D341Med (cell line): ENCODE data around the gene RXRA.
A peak's percentile ranks its signal among the peaks of the same experiment; 100 is the strongest.

ENCODE experiments used
- DNase-seq: peaks from one replicate; pipeline ENCODE4 v3.0.0; 2012; ENCODE audit warnings: low spot score

Gene RXRA

DNA sequence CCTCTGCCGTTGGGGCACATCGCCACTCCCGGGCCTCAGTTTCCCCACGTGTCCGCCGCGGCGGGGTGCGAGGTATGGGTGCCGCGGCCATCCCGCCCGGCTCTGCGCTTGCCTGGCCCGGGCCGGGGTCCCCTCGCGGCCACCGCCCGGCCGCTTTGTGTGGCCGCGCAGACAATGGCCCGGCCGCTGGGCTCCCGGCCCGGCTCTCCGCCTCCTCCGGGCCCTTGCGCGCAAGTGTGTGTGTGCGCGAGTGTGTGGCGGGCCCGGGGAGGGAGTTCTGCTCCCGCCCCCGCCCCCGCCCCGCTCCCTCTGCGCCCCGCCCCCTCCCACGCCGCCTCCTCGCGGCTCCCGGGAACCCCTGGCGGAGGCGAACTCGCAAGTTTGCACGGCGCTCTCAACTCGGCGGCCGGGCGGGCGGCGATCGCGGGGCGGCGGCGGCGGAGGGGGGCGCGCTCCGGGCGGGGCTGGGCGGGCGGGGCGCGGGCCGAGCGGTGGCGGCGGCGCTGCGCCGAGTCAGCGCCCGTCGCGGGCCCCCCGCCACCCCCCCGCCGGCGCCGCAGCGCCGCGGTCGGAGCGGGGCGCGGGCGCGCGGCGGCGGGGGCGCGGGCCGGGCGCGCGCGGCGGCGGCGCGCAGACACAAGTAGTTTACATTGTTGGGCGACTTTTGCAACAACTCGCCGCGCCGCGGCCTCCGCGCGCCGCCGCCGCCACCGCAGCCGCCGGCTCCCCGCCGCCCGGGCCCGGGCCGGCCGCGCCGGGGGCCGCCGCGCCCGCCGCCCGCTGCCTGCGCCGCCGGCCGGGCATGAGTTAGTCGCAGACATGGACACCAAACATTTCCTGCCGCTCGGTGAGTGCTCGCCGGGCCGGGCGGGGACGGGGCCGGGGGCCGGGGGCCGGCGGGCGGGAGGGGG, at the start of gene RXRA:
TSS of gene RXRA (plus strand) at position 643 of the 911 bp plus-strand sequence. CDS start at position 820, 177 bp downstream.
- DNase-seq = peak; percentile 92

DNA sequence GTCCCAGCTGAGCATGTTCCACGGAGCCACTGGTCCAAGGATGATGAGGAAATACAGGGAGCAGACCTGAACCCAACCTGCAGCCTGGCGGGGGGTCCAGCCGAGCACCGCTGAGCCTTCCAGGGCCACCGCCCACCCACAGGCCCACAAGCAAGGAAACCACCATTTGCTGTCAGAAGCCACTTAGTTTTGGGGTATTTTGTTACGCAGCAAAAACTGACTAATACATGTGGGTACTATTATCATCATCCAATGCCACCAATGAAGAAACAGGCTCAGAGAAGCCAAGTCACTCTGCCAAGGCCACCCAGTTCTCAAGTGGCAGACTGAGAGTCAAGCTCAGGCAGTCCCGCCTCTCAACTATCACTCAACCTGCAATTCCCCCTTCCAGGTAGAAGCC, 48.0 kb upstream of the RXRA start:
- no peak for DNase-seq

DNA sequence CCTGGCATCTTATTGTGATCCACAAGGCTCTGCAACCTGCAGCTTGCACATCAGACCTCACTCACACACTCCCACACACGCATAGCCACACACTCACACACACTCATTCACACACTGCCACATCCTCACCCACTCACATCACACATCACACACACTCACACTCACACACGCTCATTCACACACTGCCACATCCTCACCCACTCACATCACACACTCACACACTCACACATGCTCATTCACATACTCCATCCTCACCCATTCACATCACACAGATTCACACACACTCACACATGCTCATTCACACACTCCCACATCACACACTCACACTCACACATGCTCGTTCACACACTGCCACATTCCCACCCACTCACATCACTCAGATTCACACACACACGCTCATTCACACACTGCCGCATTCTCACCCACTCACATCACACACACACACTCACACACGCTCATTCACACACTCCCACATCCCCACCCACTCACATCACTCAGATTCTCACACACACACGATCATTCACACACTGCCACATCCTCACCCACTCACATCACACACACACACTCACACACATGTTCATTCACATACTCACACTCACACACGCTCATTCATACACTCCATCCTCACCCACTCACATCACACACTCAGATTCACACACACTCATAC, 47.1 kb upstream of the RXRA start:
- no peak for DNase-seq

GRCh38 chr9:134282138-134282650, 44.1 kb upstream of the RXRA start:
- no peak for DNase-seq

DNA sequence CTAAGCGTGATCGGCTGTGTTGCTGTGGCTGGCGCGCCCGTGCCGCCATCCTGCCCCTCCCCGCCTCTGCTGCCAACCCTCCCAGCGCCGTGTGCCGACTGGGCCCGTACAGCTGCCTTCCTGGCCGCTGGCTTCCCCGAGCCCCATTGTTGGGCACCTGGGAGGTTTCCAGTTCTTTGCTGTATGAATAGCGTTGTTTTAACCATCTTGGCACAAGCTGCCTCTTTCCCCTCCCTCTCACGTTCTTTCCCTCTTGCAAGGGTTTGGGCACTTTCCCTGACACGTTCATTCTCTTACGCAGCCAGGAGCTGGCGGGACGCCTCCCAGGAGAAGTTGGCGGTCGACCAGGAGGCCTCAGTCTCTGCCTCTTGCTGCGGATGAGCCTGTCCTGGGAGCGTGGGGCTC, 43.1 kb upstream of the RXRA start:
- no peak for DNase-seq

- DNase-seq = no peak
These were observed 42.5 kb upstream of the RXRA start for GRCh38 chr9:134283692-134284265.

- DNase-seq = no peak
These were observed 42.0 kb upstream of the RXRA start for GRCh38 chr9:134284273-134284672.

DNA sequence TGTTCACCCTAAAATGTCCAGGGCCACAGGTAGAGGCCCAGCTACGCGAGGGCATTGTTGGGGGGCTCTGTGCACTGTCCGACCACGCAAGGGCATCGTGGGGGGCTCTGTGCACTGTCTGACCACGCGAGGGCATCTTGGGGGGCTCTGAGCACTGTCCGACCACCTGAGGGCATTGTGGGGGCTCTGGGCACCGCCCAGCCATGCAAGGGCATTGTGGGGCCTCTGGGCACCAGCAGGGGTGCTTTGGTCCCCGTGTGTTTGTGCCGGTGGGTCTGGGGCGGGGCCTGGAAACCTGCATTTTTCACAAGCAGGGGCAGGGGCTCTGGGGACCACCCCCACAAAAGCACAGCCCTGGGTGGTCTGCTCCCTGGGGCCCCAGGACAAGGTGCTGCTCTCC, 41.5 kb upstream of the RXRA start:
- no peak for DNase-seq

DNA sequence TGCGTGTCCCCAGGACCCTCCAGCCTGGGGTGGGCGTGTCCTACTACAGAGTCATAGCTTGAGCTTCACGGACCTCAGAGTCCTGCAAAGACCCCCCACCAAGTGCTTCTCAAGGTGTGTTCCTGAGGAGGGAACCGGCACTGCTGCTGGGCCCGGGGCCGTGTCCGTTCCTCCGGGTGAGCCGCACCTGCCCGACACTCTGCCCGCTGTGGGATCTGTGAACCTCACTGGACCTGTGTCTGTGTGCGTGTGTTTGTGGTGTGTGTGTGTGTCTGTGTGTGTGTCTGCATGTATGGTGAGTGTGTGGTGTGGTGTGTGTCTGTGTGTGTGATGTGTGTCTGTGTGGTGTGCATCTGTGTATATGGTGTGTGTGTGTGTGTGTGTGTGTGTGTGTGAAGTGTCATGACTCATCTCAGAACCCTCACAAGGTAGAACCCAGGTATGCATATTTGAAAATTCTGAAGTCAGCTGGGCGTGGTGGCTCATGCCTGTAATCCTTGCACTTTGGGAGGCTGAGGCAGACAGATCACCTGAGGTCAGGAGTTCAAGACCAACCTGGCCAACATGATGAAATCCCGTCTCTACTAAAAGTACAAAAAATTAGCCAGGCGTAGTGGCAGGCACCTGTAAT, 40.9 kb upstream of the RXRA start:
- no peak for DNase-seq

DNA sequence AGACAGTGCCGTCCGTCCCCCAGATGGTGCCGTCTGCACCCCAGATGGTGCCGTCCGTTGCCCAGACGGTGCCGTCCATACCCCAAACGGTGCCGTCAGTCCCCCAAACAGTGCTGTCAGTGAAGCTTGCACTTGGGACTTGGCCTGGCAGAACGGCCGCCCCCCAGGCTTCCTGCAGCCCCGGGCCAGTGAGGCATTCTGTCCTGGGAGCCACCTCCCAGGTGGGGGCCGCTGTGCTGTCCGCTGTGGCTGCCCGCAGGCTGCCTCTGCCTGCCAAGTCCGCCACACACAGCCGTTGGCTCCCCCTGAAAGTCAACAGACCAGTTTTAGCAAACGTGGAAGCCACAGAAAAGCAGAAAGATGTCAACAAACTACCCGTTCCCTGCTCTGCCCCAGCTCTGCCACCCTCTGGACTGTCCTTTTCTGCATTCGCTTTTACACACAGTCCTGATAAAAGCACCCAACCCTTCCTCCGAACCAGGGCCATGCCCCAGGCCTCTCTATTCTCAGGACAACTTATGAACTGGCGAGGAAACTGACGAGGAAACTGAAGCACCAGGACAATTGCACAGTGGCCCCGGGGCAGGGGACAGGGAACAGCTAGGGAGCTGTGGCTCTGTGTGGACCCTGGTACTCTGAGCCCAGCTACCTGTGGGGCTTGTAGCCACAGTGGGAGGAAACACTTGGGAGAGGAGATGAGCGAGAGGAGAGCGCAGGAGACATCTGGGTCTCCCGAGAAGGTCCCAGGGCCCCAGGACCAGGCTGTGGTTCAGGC, 39.6 kb upstream of the RXRA start:
- no peak for DNase-seq

DNA sequence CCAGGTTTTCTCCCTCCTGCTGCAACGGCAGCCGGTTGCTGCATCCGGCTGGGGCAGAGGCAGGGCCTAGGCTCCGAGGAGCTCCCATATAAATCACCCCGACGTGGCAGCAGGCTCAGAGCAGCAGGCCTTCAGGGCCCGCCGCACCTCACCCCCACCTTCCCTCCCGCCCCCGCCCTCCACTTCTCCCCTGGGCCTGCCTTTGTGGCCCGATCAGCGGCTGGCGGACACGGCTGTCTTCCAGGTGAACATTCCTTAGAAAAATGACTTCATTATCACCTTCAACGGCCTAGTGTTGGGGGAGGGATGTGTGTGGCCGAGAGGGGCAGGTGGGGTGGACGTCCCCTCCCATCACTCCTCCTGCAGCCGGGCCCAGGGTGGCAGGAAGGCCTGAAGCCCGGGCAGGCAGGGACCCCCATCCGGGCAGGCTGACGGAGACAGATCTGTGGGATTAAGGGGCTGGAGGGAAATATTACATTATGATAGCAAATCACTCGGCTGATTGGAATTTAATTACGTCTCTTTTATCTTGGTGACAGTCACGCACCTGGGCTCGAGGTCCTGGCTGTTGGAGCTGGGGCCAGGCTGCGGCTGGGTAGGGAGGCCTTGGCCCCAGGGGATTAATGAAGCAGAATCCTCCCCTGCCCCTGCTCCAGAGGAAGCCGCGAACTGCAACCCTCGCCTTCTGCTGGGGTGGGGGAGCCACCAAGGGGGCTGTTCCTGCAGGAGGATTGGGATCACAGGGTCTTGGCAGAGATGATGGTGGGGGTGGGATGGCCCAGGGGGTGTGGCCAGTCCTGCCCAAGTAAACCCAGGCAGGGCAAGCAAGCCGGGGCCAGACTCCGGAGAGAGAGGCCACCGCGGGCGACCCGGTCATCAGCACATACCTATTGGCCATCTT, 38.4 kb upstream of the RXRA start:
- no peak for DNase-seq

DNA sequence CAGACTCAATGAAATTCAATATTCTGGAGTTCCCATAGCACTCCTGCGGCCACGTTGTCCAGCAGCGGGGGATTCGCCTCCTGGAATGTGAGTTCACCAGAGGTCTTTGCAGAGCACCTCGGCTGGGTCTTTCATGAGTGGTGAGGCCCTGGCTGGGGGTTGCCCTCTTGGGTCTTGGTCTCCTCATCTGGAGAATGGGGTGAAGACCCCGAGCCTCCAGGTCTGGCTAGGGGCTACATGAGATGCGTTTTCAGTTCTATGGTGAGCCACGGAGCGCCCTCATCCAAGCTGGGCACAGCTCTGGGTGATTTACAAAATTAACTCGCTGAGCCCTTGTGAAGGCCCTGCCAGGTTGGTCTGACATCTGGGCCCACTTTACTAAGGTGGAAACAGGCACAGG, 37.5 kb upstream of the RXRA start:
- no peak for DNase-seq

DNA sequence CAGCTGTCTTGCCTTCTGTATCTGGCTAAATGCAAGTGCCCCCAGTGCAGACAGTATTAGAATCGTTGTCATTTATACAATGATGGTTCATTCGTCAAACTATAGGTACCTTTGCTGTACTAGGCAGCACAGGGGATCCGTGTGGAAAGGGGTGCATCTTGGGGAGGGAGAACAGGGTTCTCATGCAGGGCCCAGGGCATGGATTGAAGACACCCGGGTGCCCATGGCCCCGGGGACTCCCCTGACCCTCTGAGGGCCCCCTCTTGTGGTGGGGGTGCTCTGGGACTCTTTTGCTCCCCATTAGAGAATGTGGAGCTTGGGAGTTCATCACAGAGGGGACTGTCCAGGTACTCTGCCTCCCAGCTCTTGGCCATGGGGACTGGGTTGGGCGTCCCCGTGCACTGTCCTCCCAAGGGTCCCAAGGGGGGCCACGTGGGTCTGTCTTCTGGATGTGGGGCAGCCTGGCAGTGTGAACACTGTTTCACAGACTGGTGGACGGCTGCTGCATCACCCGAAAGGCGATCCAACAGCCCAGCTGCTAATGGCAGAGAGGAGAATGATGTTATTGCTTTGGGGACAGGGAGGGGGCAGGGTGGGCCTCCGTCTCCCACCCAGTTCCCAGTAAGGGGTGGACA, 36.9 kb upstream of the RXRA start:
- no peak for DNase-seq

- no peak for DNase-seq
These were observed 35.4 kb upstream of the RXRA start for GRCh38 chr9:134290603-134291451.

DNA sequence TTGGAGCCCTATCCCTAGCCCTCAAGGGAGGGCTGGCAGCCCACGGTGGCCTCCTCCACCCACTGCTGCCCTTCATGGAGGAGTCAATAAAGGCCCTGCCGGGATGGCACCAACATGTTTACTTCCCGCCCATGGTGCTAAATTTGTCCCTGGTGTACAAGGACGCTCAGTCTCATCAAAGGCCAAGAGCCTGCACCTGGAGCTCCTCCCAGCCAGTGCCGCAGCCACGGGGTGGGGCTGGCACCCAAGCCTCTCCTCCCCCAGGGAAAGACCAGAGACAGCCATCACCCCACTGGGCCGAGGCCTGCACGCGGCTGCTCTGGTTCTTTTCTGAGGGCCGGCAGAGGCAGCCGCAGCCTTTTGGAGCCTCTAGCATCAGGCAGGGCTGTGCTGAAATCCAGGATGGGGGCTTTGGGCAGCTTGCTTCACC, 34.8 kb upstream of the RXRA start:
- no peak for DNase-seq

DNA sequence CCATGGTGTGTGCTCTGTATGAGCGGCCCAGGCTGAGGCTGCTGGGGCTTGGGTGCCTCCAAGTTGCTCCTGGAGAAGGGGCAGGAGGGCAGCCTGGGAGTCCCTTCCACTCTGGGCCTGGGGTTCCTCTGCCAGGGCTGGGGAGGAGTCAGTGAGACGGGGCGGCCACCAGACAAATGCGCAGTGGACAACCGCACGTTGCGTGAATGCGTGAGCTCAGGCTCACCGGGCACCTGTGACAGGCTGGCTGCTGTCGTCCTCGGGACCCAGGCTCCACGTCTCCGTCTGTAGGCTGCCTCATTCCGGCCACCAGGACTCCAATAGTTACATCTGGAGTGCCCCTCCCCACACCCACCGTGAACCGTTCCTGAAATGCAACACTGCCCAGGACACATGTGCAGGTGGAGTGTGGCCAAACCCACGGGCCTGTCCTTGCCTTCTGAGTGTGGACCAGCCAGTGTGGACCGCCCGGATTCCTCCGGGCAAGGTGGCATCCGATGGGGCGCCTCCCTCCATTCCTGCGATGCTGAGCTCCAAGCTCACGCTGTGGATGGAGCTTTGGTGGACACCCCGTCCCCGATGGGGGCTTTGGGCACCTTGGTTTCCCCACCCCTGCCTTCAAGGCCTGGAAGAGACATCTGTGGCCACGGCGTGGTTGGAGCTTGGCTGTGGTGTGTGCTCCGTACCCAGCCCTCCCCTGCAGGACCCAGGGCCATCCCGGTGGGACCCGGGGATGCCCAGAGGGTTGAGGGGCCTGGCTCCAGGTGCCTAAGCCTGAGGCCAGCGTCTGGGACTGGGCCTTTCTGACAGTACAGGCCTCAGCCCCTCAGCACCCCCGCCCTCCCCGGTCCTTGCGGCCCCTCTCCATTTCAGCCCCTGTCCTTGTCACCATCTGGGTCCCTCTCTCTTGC, 34.0 kb upstream of the RXRA start:
- DNase-seq = no peak

DNA sequence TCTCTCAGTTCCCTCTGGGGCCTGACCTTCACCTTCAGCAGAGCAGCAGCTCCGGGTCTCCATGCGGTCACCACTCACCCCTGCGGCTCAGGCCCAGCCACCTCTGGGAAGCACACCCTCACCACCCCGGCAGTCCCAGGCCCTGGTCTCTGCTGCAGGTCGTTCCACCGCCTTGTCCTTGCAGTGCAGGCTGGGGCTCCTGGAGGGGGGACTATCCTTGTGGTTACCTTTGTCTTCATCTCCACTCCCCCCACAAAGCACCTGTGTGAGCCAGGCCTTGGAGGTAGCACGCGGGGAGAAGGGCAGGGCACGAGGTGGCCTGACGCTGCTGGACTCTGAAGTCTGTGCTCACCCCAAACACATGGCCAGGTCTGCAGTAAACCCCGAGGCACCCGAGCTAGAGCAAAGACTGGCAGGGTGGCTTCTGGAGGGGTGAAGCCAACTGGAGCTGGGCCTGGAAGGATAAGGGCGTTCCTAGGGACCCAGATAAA, 33.2 kb upstream of the RXRA start:
- no peak for DNase-seq
